ENCODE results near the gene MAT2B. TPM values are rescaled to one million over a fixed set of nuclear protein-coding genes. Genes with fewer than 3 reads are reported as not detected.

Gene MAT2B
- total RNA-seq, 1 experiment from 2014 or later: 48.4 TPM

DNA sequence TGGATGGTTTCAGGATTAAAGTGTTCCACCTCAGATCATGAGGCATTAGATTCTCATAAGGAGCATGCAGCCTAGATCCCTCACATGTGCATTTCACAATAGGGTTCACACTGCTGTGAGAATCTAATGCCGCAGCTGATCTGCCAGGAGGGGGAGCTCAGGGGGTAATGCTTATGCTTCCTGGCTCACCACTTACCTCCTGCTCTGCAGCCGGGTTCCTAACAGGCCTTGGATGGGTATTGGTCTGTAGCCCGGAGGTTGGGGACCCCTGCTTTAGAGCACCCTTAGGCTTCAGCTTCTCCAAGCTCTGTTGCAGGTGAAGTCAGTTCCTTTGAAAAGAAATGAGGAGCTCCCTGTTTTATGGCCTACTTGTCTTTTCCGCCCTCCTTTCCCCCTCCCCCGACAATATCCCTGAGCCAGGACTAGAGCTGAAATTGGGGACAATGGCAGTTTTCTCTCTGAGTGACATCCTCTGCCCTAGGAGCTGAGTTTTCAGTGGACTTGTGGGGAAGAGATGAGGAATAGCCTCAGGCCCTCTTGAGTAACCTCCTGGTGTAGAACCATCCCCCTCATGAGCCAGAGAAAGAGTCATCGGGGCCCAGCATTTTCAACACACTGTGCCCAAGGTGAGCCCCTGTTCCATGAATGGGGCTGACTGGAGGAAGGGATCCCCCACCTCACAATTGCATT, 16.2 kb upstream of the MAT2B start:
- H3K27ac Mint-ChIP-seq: peak overlapping the region in 2 of 3 experiments; percentile 32 to 46; a peak in 2 of 7 replicates
- Histone ChIP-seq H3K4me1 (ENCODE audit: insufficient read depth, low read length) (no peaks in the 10 kb centered on the region; the same call in 1 of the 2 replicates), H3T11ph (ENCODE audit: low read length) (no peak overlapping the region), H3K23me2 (ENCODE audit: insufficient read length, low read depth, low read length, poor library complexity, severe bottlenecking) (no peaks in the 10 kb centered on the region), H2BK20ac (ENCODE audit: low read depth, low read length, poor library complexity, severe bottlenecking) (no peak overlapping the region), H3K9me3 (ENCODE audit: control insufficient read depth, low read depth, low read length) (no peaks in the 10 kb centered on the region), H4K91ac (ENCODE audit: insufficient read length, low read depth, low read length) (no peak overlapping the region), H2BK5ac (ENCODE audit: insufficient read length, low read length) (no peak overlapping the region), H2AFZ (ENCODE audit: low read length) (no peak overlapping the region), H3K56ac (ENCODE audit: insufficient read length, low read depth, low read length) (no peak overlapping the region), H3K27ac (ENCODE audit: insufficient read length, low read depth, low read length) (no peak overlapping the region), H2AK5ac (ENCODE audit: insufficient read length, low read length) (no peak overlapping the region), H3K79me1 (ENCODE audit: insufficient read depth, low read depth, low read length, poor library complexity, severe bottlenecking) (no peaks in the 10 kb centered on the region), H3K27me3 (ENCODE audit: insufficient read depth, low read length) (no peaks in the 10 kb centered on the region), H4K5ac (ENCODE audit: insufficient read length, low read depth, low read length) (no peak overlapping the region), H3K4me2 (ENCODE audit: insufficient read depth, insufficient read length, low read length) (no peak overlapping the region), H3K18ac (ENCODE audit: insufficient read length, low read depth, low read length) (no peak overlapping the region), H3K79me2 (ENCODE audit: insufficient read depth, low read length) (no peaks in the 10 kb centered on the region), H2BK12ac (ENCODE audit: insufficient read length, low read depth, low read length) (no peak overlapping the region), H3K4ac (ENCODE audit: low read depth, low read length) (no peak overlapping the region), H2BK15ac (ENCODE audit: low read depth, low read length) (no peak overlapping the region), H3K9ac (ENCODE audit: extremely low read depth, insufficient read length, low read length) (no peak overlapping the region), H4K20me1 (ENCODE audit: control insufficient read depth, insufficient read depth, insufficient read length) (no peaks in the 10 kb centered on the region), H3K14ac (ENCODE audit: insufficient read depth, low read length) (no peak overlapping the region), H4K8ac (replicated peaks; ENCODE audit: insufficient read length, low read depth, low read length) (no peak overlapping the region), H3K23ac (ENCODE audit: insufficient read length, low read depth, low read length) (no peak overlapping the region), H2BK120ac (ENCODE audit: low read depth, low read length, poor library complexity, severe bottlenecking) (no peak overlapping the region)
- WGBS (ENCODE audit: extremely low coverage, insufficient read length, low lambda C conversion rate): no CpG with 5 or more reads among the region's 6 CpGs
- 0 out of 4 replicates have a peak, but pooled peaks cover 0 to 2% of the 10 kb centered on the region in 2 experiments for H3K4me1 Mint-ChIP-seq
- H3K4me3 Mint-ChIP-seq: no peak overlapping the region
- TF ChIP-seq, protein P1, sequence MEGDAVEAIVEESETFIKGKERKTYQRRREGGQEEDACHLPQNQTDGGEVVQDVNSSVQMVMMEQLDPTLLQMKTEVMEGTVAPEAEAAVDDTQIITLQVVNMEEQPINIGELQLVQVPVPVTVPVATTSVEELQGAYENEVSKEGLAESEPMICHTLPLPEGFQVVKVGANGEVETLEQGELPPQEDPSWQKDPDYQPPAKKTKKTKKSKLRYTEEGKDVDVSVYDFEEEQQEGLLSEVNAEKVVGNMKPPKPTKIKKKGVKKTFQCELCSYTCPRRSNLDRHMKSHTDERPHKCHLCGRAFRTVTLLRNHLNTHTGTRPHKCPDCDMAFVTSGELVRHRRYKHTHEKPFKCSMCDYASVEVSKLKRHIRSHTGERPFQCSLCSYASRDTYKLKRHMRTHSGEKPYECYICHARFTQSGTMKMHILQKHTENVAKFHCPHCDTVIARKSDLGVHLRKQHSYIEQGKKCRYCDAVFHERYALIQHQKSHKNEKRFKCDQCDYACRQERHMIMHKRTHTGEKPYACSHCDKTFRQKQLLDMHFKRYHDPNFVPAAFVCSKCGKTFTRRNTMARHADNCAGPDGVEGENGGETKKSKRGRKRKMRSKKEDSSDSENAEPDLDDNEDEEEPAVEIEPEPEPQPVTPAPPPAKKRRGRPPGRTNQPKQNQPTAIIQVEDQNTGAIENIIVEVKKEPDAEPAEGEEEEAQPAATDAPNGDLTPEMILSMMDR (conservative IDR thresholded peaks at IDR 0.05): peak; percentile 57; the same call in 2 of the 3 replicates
- H3K9me3 Mint-ChIP-seq: peaks cover 21% of the 10 kb centered on the region in 2 experiments
- peak; percentile 64 for DNase-seq
- H3K36me3 Mint-ChIP-seq (ENCODE audit: insufficient read depth in 1 of 3, low read depth in 3 of 3): peaks cover 52 to 75% (median 74%) of the 10 kb centered on the region in 3 experiments
- H3K27me3 Mint-ChIP-seq (ENCODE audit: low read depth): no peaks in the 10 kb centered on the region

Data from H9 (cell line).